GM12878 (cell line): Measurements from ENCODE around the gene RAB12. TPM values are rescaled to one million over a fixed set of nuclear protein-coding genes. Genes with fewer than 3 reads are reported as not detected.

ENCODE experiments used
- ATAC-seq: fragments of 200-7000 bp; cut with Tn5 transposase; 3 replicates; pipeline ENCODE4 v1.9.1; 2020; ENCODE audit warnings: mild to moderate bottlenecking, moderate library complexity
- BruUV-seq: library from RNA; stranded (reverse); fragments of 400-500 nt; replicated peaks from 2 replicates; lab custom pipeline; 2021; lab: Mats Ljungman, UMichigan
- CTCF ChIA-PET: fragments of 300-600 bp; sonication (Branson Sonifier 250); formaldehyde crosslinking; extraction: SDS; loops from one replicate; lab custom pipeline; 2021; ENCODE audit warnings: inconsistent platforms; lab: Yijun Ruan, JAX
- POLR2A ChIA-PET: fragments of 350-600 bp; formaldehyde crosslinking; extraction: SDS; loops from one replicate; lab custom pipeline; 2021; ENCODE audit warnings: inconsistent platforms; lab: Charles Lee
- RAD21 ChIA-PET: fragments of 300-600 bp; sonication (Branson Sonifier 250); formaldehyde crosslinking; loops from one replicate; lab custom pipeline; 2023; ENCODE audit warnings: antibody characterized with exemption; ENCODE audit not compliant: unreplicated experiment; lab: Charles Lee
- SMC1A ChIA-PET: fragments of 300-600 bp; sonication (Branson Sonifier 250); formaldehyde crosslinking; loops from one replicate; lab custom pipeline; 2023; ENCODE audit not compliant: unreplicated experiment, uncharacterized antibody; lab: Charles Lee
- DNase-seq: peaks from one replicate; pipeline ENCODE4 v3.0.0-alpha.2; 2011; ENCODE audit warnings: low read depth, low spot score
- FAIRE-seq: peaks from 3 replicates; lab custom pipeline; 2011; peaks lifted over from hg19 to GRCh38; lab: Jason Lieb, UNC
- H2AFZ ChIP-seq: 2 replicates; pipeline ENCODE4 v1.6.0; 2011; ENCODE audit warnings: low read depth, low read length, control low read depth; ENCODE audit not compliant: control insufficient read depth
- H3K27ac ChIP-seq: 2 replicates; pipeline ENCODE4 v1.5.1; 2011; ENCODE audit warnings: control low read depth; ENCODE audit not compliant: control insufficient read depth, insufficient read depth
- H3K27me3 ChIP-seq, 2 experiments: replicated peaks in 1 of 2; 2 replicates each; pipeline versions ENCODE4 v1.6.0 to v1.6.1; 2011; ENCODE audit warnings: low read length in 1 of 2; ENCODE audit not compliant: control insufficient read depth in 2 of 2, insufficient read depth in 2 of 2
- H3K36me3 ChIP-seq, 2 experiments: 2 replicates each; pipeline ENCODE4 v1.5.1; 2011; ENCODE audit warnings: low read length in 1 of 2; ENCODE audit not compliant: control insufficient read depth in 2 of 2, insufficient read depth in 2 of 2
- H3K4me1 ChIP-seq: 2 replicates; pipeline ENCODE4 v1.6.1; 2011; ENCODE audit warnings: mild to moderate bottlenecking, low read length, moderate library complexity, mixed read lengths; ENCODE audit not compliant: control insufficient read depth, insufficient read depth
- H3K4me2 ChIP-seq: 2 replicates; pipeline ENCODE4 v1.6.0; 2011; ENCODE audit warnings: control low read depth; ENCODE audit not compliant: control insufficient read depth, insufficient read depth
- H3K4me3 ChIP-seq: fragments of 200-600 bp; sonication (generic); 2 replicates; pipeline ENCODE4 v1.5.1; 2016
- H3K79me2 ChIP-seq: 2 replicates; pipeline ENCODE4 v1.6.0; 2011; ENCODE audit warnings: low read length; ENCODE audit not compliant: control insufficient read depth, insufficient read depth
- H3K9ac ChIP-seq: 2 replicates; pipeline ENCODE4 v1.8.0; 2011; ENCODE audit warnings: low read length, control low read depth, mixed read lengths; ENCODE audit not compliant: control insufficient read depth, insufficient read depth
- H3K9me3 ChIP-seq: replicated peaks from 3 replicates; pipeline ENCODE4 v1.5.1; 2011; ENCODE audit warnings: mild to moderate bottlenecking, low read length; ENCODE audit not compliant: control insufficient read depth, insufficient read depth
- H4K20me1 ChIP-seq: 2 replicates; pipeline ENCODE4 v1.6.0; 2011; ENCODE audit not compliant: control insufficient read depth, insufficient read depth
- CBX5 ChIP-seq: sonication (generic); IDR thresholded peaks from 2 replicates; pipeline ENCODE4 v1.6.1; 2016; ENCODE audit warnings: low read depth, moderate library complexity, mild to moderate bottlenecking, inconsistent platforms
- CEBPZ ChIP-seq: fragments of 150-350 bp; IDR thresholded peaks from 2 replicates; pipeline ENCODE4 v1.6.1; 2016; ENCODE audit warnings: low read depth, low read length
- DPF2 ChIP-seq: fragments of 450-650 bp; IDR thresholded peaks from 2 replicates; pipeline ENCODE4 v1.6.1; 2017; ENCODE audit warnings: mild to moderate bottlenecking
- EP300 ChIP-seq, 2 experiments: fragments of 150-350 bp in 1 of 2; IDR thresholded peaks; 2 replicates each; pipeline ENCODE4 v1.6.1; 2011 to 2012; ENCODE audit warnings: low read depth in 2 of 2, low read length in 2 of 2, borderline replicate concordance in 1 of 2, improper control_type of control experiment in 1 of 2, inconsistent platforms in 1 of 2; ENCODE audit not compliant: control insufficient read depth in 1 of 2
- ETV6 ChIP-seq, 2 experiments: fragments of 450-650 bp in 1 of 2; IDR thresholded peaks in 1 of 2; conservative IDR thresholded peaks in 1 of 2; 2 replicates each; pipeline ENCODE4 v1.6.1; 2014; ENCODE audit warnings: antibody characterized with exemption in 1 of 2, borderline replicate concordance in 1 of 2, low read depth in 1 of 2, mild to moderate bottlenecking in 1 of 2, moderate library complexity in 1 of 2
- GABPA ChIP-seq: IDR thresholded peaks from 2 replicates; pipeline ENCODE4 v1.6.1; 2014; ENCODE audit warnings: antibody characterized with exemption, low read depth, mild to moderate bottlenecking, inconsistent platforms
- MEF2B ChIP-seq: fragments of 450-650 bp; IDR thresholded peaks from 2 replicates; pipeline ENCODE4 v1.6.1; 2018; ENCODE audit warnings: mild to moderate bottlenecking, moderate library complexity; ENCODE audit not compliant: partially characterized antibody, poor library complexity, severe bottlenecking
- MTA2 ChIP-seq: fragments of 450-650 bp; IDR thresholded peaks from 2 replicates; pipeline ENCODE4 v1.6.1; 2016; ENCODE audit warnings: low read depth, mild to moderate bottlenecking, moderate library complexity
- RUNX3 ChIP-seq: IDR thresholded peaks from 2 replicates; pipeline ENCODE4 v1.6.1; 2012; ENCODE audit warnings: low read length, inconsistent platforms
- SKIL ChIP-seq: fragments of 450-650 bp; IDR thresholded peaks from 2 replicates; pipeline ENCODE4 v1.6.1; 2017; ENCODE audit warnings: mild to moderate bottlenecking, low read depth, inconsistent platforms; ENCODE audit not compliant: poor library complexity, severe bottlenecking
- SMAD1 ChIP-seq: fragments of 450-650 bp; IDR thresholded peaks from 2 replicates; pipeline ENCODE4 v1.6.1; 2018; ENCODE audit warnings: mild to moderate bottlenecking, low read depth; ENCODE audit not compliant: partially characterized antibody
- SMAD5 ChIP-seq: IDR thresholded peaks from 2 replicates; pipeline ENCODE4 v1.6.1; 2016; ENCODE audit warnings: antibody characterized with exemption, low read depth
- SMARCA5 ChIP-seq: fragments of 450-650 bp; IDR thresholded peaks from 2 replicates; pipeline ENCODE4 v1.6.1; 2017; ENCODE audit warnings: mild to moderate bottlenecking
- TCF12 ChIP-seq: IDR thresholded peaks from 2 replicates; pipeline ENCODE4 v1.6.1; 2011; ENCODE audit warnings: low read depth, mild to moderate bottlenecking, low read length
- ZNF384 ChIP-seq: IDR thresholded peaks from 2 replicates; pipeline ENCODE4 v1.6.1; 2012; ENCODE audit warnings: low read depth, mild to moderate bottlenecking, low read length, improper control_type of control experiment, borderline replicate concordance
- ZNF622 ChIP-seq: fragments of 450-650 bp; IDR thresholded peaks from 2 replicates; pipeline ENCODE4 v1.6.1; 2017; ENCODE audit warnings: mild to moderate bottlenecking, inconsistent platforms
- WGBS: methylation state at CpG from one replicate; pipeline ENCODE4 v1.1.6; 2016; ENCODE audit warnings: low lambda C conversion rate; ENCODE audit not compliant: insufficient replicate concordance, insufficient coverage; ENCODE audit errors: missing lambda C conversion rate; 5-methylcytosine and 5-hydroxymethylcytosine counted together
- in situ Hi-C: fragments of 300-500 bp; cut with MboI; formaldehyde crosslinking; loops from 9 replicates; pipeline ENCODE4 v1.14.3; 2018; ENCODE audit warnings: mixed read lengths
- intact Hi-C: fragments of 100-400 bp; cut with micrococcal nuclease; formaldehyde crosslinking; loops from one replicate; pipeline ENCODE4 v1.14.2; 2022; ENCODE audit not compliant: unreplicated experiment
- polyA plus RNA-seq, 11 experiments: library from polyadenylated mRNA; depleted of rRNA in 4 of 11; unstranded in 6 of 11; stranded (reverse) in 5 of 11; fragments of >200 nt; fragmentation: Nextera tagmentation in 4 of 11; fragmentation: Illumina TruSeq in 1 of 11; extraction: Ambion mirVana in 4 of 11; extraction: Trizol in 1 of 11; gene quantifications; 1 replicate in 1 of 11; 2 replicates in 10 of 11; pipeline versions ENCODE4 v1.2.1 to v1.2.3, GENCODE V29; 2011 to 2016; ENCODE audit warnings: inconsistent platforms in 2 of 11, missing spikeins in 2 of 11, low read depth in 1 of 11
- total RNA-seq, 4 experiments: library from RNA; depleted of rRNA in 3 of 4; stranded (reverse); fragments of >200 nt in 3 of 4; fragmentation: Illumina TruSeq in 1 of 4; extraction: Trizol in 1 of 4; gene quantifications; 2 replicates each; pipeline versions ENCODE4 v1.2.1 to v1.2.3, GENCODE V29; 2013 to 2021

Gene RAB12
- total and polyA plus RNA-seq, 10 of the 15 experiments (the other 5 are each of a cell fraction or from before 2014, with no cell fraction given), result 0.71 to 29.8 (median 14.0) TPM

- Histone ChIP-seq H3K36me3 (no peaks in the 10 kb centered on the region), H3K4me1 (peaks cover 56% of the 10 kb centered on the region), H3K4me3 (peak overlapping the region; percentile 63), H3K27ac (peak overlapping the region; percentile 92), H4K20me1 (no peaks in the 10 kb centered on the region), H3K79me2 (no peaks in the 10 kb centered on the region), H3K9me3 (no peaks in the 10 kb centered on the region), H3K4me2 (peak overlapping the region; percentile 96), H2AFZ (peak overlapping the region; percentile 74), H3K9ac (peak overlapping the region; percentile 76), H3K27me3 (no peaks in the 10 kb centered on the region)
- ChIA-PET RAD21 (interaction anchor here (0.8 to 2.3 kb wide), 6 partner anchors 10 to 463 kb away, joined by 3 to 8 read pairs (median 3); no protein-coding TSS in a partner anchor), SMC1A (interaction anchor here (0.6 to 2.2 kb wide), 13 partner anchors 9 to 1876 kb away, joined by 3 to 10 read pairs (median 3); no protein-coding TSS in a partner anchor), CTCF (interaction anchor here (0.9 to 1.8 kb wide), 4 partner anchors 11 to 72 kb away, joined by 3 to 7 read pairs (median 4); no protein-coding TSS in a partner anchor), POLR2A (interaction anchor here (0.6 to 1.1 kb wide), 4 partner anchors 10 to 1263 kb away, joined by 3 to 6 read pairs (median 3); no protein-coding TSS in a partner anchor)
- in situ Hi-C loops, result loop anchor here (10.0 to 25.0 kb wide), 2 partner anchors 649 to 1308 kb away; partner anchors contain the start of gene VAPA
- intact Hi-C loops, result loop anchor here (10.0 kb wide), 1 partner anchor 541 kb away; no protein-coding TSS in a partner anchor
- WGBS, result under 1% methylated on average over 14 of the region's 14 CpGs
- no TSS peak for BruUV-seq
- DNase-seq, result peak; percentile 49
- no peak for FAIRE-seq
- peak; percentile 11; the same call in 2 of the 3 replicates for ATAC-seq
- TF ChIP-seq TCF12 (no peak), GABPA (no peak), SMARCA5 (no peak), CBX5 (no peak), MEF2B (peak; percentile 32), DPF2 (peak; percentile 82; the same call in 1 of the 2 replicates), SMAD1 (no peak), EP300 (IDR thresholded peaks at IDR 0.05; ENCODE audit: borderline replicate concordance in 1 of 2, control insufficient read depth in 1 of 2, low read depth in 2 of 2, low read length in 2 of 2) (0 out of 4 replicates have a peak, but pooled peaks have one; percentile 13 to 17), ZNF384 (peak; percentile 24; the same call in 1 of the 2 replicates), MTA2 (peak; percentile 51), RUNX3 (peak; percentile 23; the same call in 1 of the 2 replicates), CEBPZ (no peak), ZNF622 (no peak), ETV6 (conservative IDR thresholded peaks at IDR 0.05 in 1 of 2, IDR thresholded peaks at IDR 0.05 in 1 of 2; ENCODE audit: borderline replicate concordance in 1 of 2, low read depth in 1 of 2) (peak in 1 of 2 experiments; percentile 18; a peak in 1 of 4 replicates), SKIL (peak; percentile 29), SMAD5 (no peak)
These were observed 5.3 kb upstream of the RAB12 start for GRCh38 chr18:8603663-8604520.
